RWPE2 (cell line): ENCODE data around the gene EPHA5.
A peak's percentile ranks its signal among the peaks of the same experiment; 100 is the strongest.

Source experiments
- ATAC-seq: fragments of 200-7000 bp; cut with Tn5 transposase; 3 replicates; pipeline ENCODE4 v1.9.1; 2021; ENCODE audit warnings: low read depth
- DNase-seq: peaks from one replicate; pipeline ENCODE4 v3.0.0-alpha.2; 2020; ENCODE audit warnings: low spot score
- H3K27ac ChIP-seq: fragments of 450-650 bp; 2 replicates; pipeline ENCODE4 v1.5.1; 2017; ENCODE audit warnings: mild to moderate bottlenecking; ENCODE audit not compliant: poor library complexity, severe bottlenecking
- H3K27me3 ChIP-seq: fragments of 250-450 bp; sonication (Bioruptor Pico); 2 replicates; pipeline ENCODE4 v1.5.1; 2021; ENCODE audit warnings: mild to moderate bottlenecking, moderate library complexity; ENCODE audit not compliant: insufficient read depth, poor library complexity, severe bottlenecking
- H3K36me3 ChIP-seq: fragments of 250-450 bp; sonication (Bioruptor Pico); 2 replicates; pipeline ENCODE4 v1.5.1; 2020; ENCODE audit warnings: low read depth, mild to moderate bottlenecking, moderate library complexity
- H3K4me1 ChIP-seq: fragments of 250-450 bp; sonication (Bioruptor Pico); 2 replicates; pipeline ENCODE4 v1.5.1; 2021; ENCODE audit warnings: mild to moderate bottlenecking, moderate library complexity; ENCODE audit not compliant: insufficient read depth, poor library complexity, severe bottlenecking
- H3K4me3 ChIP-seq: fragments of 250-450 bp; sonication (Bioruptor Pico); 2 replicates; pipeline ENCODE4 v1.5.1; 2021; ENCODE audit warnings: mild to moderate bottlenecking, moderate library complexity; ENCODE audit not compliant: severe bottlenecking
- H3K9me3 ChIP-seq: fragments of 250-450 bp; sonication (Bioruptor Pico); 2 replicates; pipeline ENCODE4 v1.5.1; 2021; ENCODE audit warnings: mild to moderate bottlenecking, moderate library complexity; ENCODE audit not compliant: severe bottlenecking
- CTCF ChIP-seq: fragments of 450-650 bp; IDR thresholded peaks from one replicate; pipeline ENCODE4 v1.5.1; 2017; ENCODE audit warnings: mild to moderate bottlenecking, moderate library complexity; ENCODE audit not compliant: poor library complexity, severe bottlenecking

Gene EPHA5

GRCh38 chr4:65461781-65462180 lies 208.5 kb downstream of the EPHA5 start:
- no peaks in the 10 kb centered on the region for H3K4me1 ChIP-seq
- peak; percentile 29 for TF ChIP-seq CTCF
- no peak for DNase-seq
- H3K36me3 ChIP-seq: no peaks in the 10 kb centered on the region
- no peak overlapping the region for H3K27ac ChIP-seq
- no peaks in the 10 kb centered on the region for H3K27me3 ChIP-seq
- ATAC-seq: no peak
- no peak overlapping the region for H3K4me3 ChIP-seq
- H3K9me3 ChIP-seq: no peaks in the 10 kb centered on the region

DNA sequence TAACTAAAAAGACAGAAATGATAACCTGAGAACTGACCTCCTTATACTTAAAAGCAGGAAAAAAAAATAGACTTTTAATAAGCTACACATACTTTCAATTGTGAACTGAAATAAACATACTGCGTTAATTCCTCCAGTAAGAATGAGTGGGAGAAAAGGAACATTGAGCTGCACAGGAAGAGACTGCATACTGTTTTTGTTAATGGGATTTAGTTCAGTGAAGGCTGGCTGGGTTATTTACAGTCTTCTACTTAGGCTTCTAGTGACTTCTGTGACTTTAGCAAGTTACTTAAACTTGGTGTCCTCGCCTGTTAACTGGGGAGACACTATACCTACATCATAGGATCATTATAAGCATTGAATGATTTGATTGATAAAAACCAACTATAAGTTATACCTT lies 213.3 kb downstream of the EPHA5 start:
- ATAC-seq: no peak
- no peak for DNase-seq
- no peak for TF ChIP-seq CTCF
- no peaks in the 10 kb centered on the region for H3K36me3 ChIP-seq
- no peak overlapping the region for H3K27ac ChIP-seq
- H3K27me3 ChIP-seq: no peaks in the 10 kb centered on the region
- no peaks in the 10 kb centered on the region for H3K4me1 ChIP-seq
- no peaks in the 10 kb centered on the region for H3K9me3 ChIP-seq
- H3K4me3 ChIP-seq: no peak overlapping the region

DNA sequence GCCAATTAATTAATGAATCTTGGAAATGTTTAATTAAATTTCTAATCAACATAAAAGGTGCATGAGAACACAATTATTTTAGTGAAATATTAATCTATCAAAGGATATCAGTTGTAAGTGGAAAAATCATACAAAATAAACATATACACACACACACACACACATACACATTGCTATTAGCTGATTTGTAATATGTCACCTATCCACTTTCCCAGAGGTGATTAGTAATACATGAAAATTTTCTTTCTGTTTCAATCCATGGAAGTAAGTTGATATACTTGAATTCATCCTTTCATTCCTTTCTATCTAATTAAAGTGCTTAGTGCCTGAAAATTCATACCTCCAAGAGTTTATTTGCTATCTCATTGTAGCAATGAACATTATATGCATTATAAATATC lies 213.7 kb downstream of the EPHA5 start:
- H3K27me3 ChIP-seq: no peaks in the 10 kb centered on the region
- H3K27ac ChIP-seq: no peak overlapping the region
- no peak for TF ChIP-seq CTCF
- H3K9me3 ChIP-seq: no peaks in the 10 kb centered on the region
- no peaks in the 10 kb centered on the region for H3K36me3 ChIP-seq
- H3K4me3 ChIP-seq: no peak overlapping the region
- no peaks in the 10 kb centered on the region for H3K4me1 ChIP-seq
- ATAC-seq (no peak), DNase-seq (no peak)

- TF ChIP-seq CTCF: no peak
- H3K27me3 ChIP-seq: no peaks in the 10 kb centered on the region
- no peak for ATAC-seq
- no peak overlapping the region for H3K27ac ChIP-seq
- H3K4me3 ChIP-seq: no peak overlapping the region
- no peaks in the 10 kb centered on the region for H3K4me1 ChIP-seq
- no peaks in the 10 kb centered on the region for H3K9me3 ChIP-seq
- H3K36me3 ChIP-seq: no peaks in the 10 kb centered on the region
- DNase-seq: no peak
Measured at GRCh38 chr4:65453398-65453797, 216.9 kb downstream of the EPHA5 start.

- DNase-seq: no peak
- Histone ChIP-seq H3K9me3 (no peaks in the 10 kb centered on the region), H3K27me3 (no peaks in the 10 kb centered on the region), H3K27ac (no peak overlapping the region), H3K4me3 (no peak overlapping the region), H3K36me3 (no peaks in the 10 kb centered on the region), H3K4me1 (no peaks in the 10 kb centered on the region)
- no peak for ATAC-seq
- TF ChIP-seq CTCF: no peak
Measured at GRCh38 chr4:65450899-65451298, 219.4 kb downstream of the EPHA5 start.
